ENCODE data around the gene CDC42BPG.

The CDC42BPG gene

GRCh38 chr11:64803158-64803845, 41.2 kb downstream of the CDC42BPG start, which contains the start of gene MAP4K2 (continued):
- TF ChIP-seq GLIS2 (tag by site-specific recombination; IDR thresholded peaks at IDR 0.05) (peak; percentile 49; the same call in 1 of the 2 replicates), SCRT1 (tag by site-specific recombination; IDR thresholded peaks at IDR 0.05; ENCODE audit: borderline replicate concordance) (peak; percentile 76)

- ChIA-PET POLR2A (interaction anchor here (0.5 to 2.3 kb wide), 5 partner anchors 11 to 611 kb away, joined by 3 to 24 read pairs (median 3); partner anchors contain the start of genes SAC3D1, SF1 and TM7SF2), CTCF (interaction anchor here (1.1 to 1.3 kb wide), 3 partner anchors 9 to 194 kb away, joined by 3 to 6 read pairs (median 5); no protein-coding TSS in a partner anchor)
- H3K4me3 ChIP-seq (ENCODE audit: low read depth, low read length), result peak overlapping the region; percentile 35
- TF ChIP-seq ZNF48 (tag by site-specific recombination; IDR thresholded peaks at IDR 0.05) (no peak), ZXDB (tag by site-specific recombination; IDR thresholded peaks at IDR 0.05) (no peak), ZBTB8A (tag by site-specific recombination; IDR thresholded peaks at IDR 0.05) (peak; percentile 9), SP3 (tag by site-specific recombination; IDR thresholded peaks at IDR 0.05) (0 out of 2 replicates have a peak, but pooled peaks have one; percentile 20), ZBTB7A (tag by site-specific recombination; IDR thresholded peaks at IDR 0.05; ENCODE audit: low read depth) (0 out of 2 replicates have a peak, but pooled peaks have one; percentile 12), ZBTB26 (tag by site-specific recombination; optimal IDR thresholded peaks at IDR 0.05) (peak; percentile 32), PATZ1 (tag by site-specific recombination; IDR thresholded peaks at IDR 0.05) (0 out of 2 replicates have a peak, but pooled peaks have one; percentile 25), ZSCAN30 (tag by site-specific recombination; IDR thresholded peaks at IDR 0.05) (0 out of 2 replicates have a peak, but pooled peaks have one; percentile 18), KLF9 (tag by site-specific recombination; IDR thresholded peaks at IDR 0.05; ENCODE audit: low read depth) (peak; percentile 12; the same call in 1 of the 2 replicates), HIC1 (tag by site-specific recombination; IDR thresholded peaks at IDR 0.05) (0 out of 2 replicates have a peak, but pooled peaks have one; percentile 27)
- H3K4me1 ChIP-seq (ENCODE audit: control insufficient read depth, insufficient read depth, low read length), result peaks cover 4% of the 10 kb centered on the region
- no peak overlapping the region for H3K27ac ChIP-seq (ENCODE audit: extremely low read depth, low read depth, low read length)
- H3K9me3 ChIP-seq (ENCODE audit: control insufficient read depth, insufficient read depth, low read depth, low read length), result no peaks in the 10 kb centered on the region
- H3K36me3 ChIP-seq (ENCODE audit: control insufficient read depth in 2 of 2, insufficient read depth in 1 of 2, low read length in 2 of 2), result peaks cover 0 to 47% of the 10 kb centered on the region in 2 experiments; a peak in 1 of 3 replicates
These were observed 41.9 kb downstream of the CDC42BPG start for GRCh38 chr11:64802370-64803157.

GRCh38 chr11:64801561-64802369, 42.7 kb downstream of the CDC42BPG start:
- H3K9me3 ChIP-seq (ENCODE audit: control insufficient read depth, insufficient read depth, low read depth, low read length), result no peaks in the 10 kb centered on the region
- CTCF ChIA-PET, result interaction anchor here (0.6 to 0.7 kb wide), 2 partner anchors 529 to 1583 kb away, joined by 3 to 4 read pairs; no protein-coding TSS in a partner anchor
- peaks cover 0 to 45% of the 10 kb centered on the region in 2 experiments; a peak in 1 of 3 replicates for H3K36me3 ChIP-seq (ENCODE audit: control insufficient read depth in 2 of 2, insufficient read depth in 1 of 2, low read length in 2 of 2)
- POLR2A ChIA-PET, result interaction anchor here (0.9 to 2.3 kb wide), 3 partner anchors 23 to 310 kb away, joined by 3 to 24 read pairs (median 3); partner anchors contain the start of genes SAC3D1, SF1 and TM7SF2
- no peak overlapping the region for H3K27ac ChIP-seq (ENCODE audit: extremely low read depth, low read depth, low read length)
- H3K4me3 ChIP-seq (ENCODE audit: low read depth, low read length), result no peak overlapping the region
- H3K4me1 ChIP-seq (ENCODE audit: control insufficient read depth, insufficient read depth, low read length), result peaks cover 4% of the 10 kb centered on the region
- no peak for TF ChIP-seq ZNF580 (tag by site-specific recombination; IDR thresholded peaks at IDR 0.05)
- no peak for TF ChIP-seq HOXC10 (CRISPR knock-in tag; IDR thresholded peaks at IDR 0.05)
- TF ChIP-seq ZNF121 (tag by site-specific recombination; IDR thresholded peaks at IDR 0.05), result no peak
- TF ChIP-seq PATZ1 (tag by site-specific recombination; IDR thresholded peaks at IDR 0.05), result peak; percentile 40
- TF ChIP-seq ZBTB21 (tag by site-specific recombination; IDR thresholded peaks at IDR 0.05), result no peak
- TF ChIP-seq ZNF10 (tag by site-specific recombination; IDR thresholded peaks at IDR 0.05), result no peak
- TF ChIP-seq ZFHX2 (tag by site-specific recombination; conservative IDR thresholded peaks at IDR 0.05), result no peak
- TF ChIP-seq SCRT2 (tag by site-specific recombination; IDR thresholded peaks at IDR 0.05), result no peak

All from HEK293 (cell line).